Mucosa of descending colon (tissue), 3 donors: ENCODE results near the gene DRG2. TPM values are rescaled to one million over a fixed set of nuclear protein-coding genes. Genes with fewer than 3 reads are reported as not detected.

Source experiments
- ATAC-seq: fragments of 200-7000 bp; cut with Tn5 transposase; one replicate; pipeline ENCODE4 v1.9.1; 2020; ENCODE audit warnings: mild to moderate bottlenecking, moderate library complexity
- DNase-seq, 3 donors: peaks; one replicate each; pipeline ENCODE4 v3.0.0-alpha.2; 2020
- H3K36me3 ChIP-seq: fragments of 200-600 bp; one replicate; pipeline ENCODE4 v1.8.0; 2021; ENCODE audit warnings: low read depth, mild to moderate bottlenecking
- H3K4me1 ChIP-seq: fragments of 200-600 bp; one replicate; pipeline ENCODE4 v1.8.0; 2021; ENCODE audit warnings: low read depth, mild to moderate bottlenecking
- H3K4me3 ChIP-seq: fragments of 200-600 bp; one replicate; pipeline ENCODE4 v1.8.0; 2021; ENCODE audit warnings: mild to moderate bottlenecking
- H3K9me3 ChIP-seq: fragments of 200-600 bp; one replicate; pipeline ENCODE4 v1.8.0; 2021; ENCODE audit warnings: mild to moderate bottlenecking
- CTCF ChIP-seq: fragments of 200-600 bp; IDR thresholded peaks from one replicate; pipeline ENCODE4 v1.8.0; 2022; ENCODE audit warnings: antibody characterized with exemption, mild to moderate bottlenecking
- intact Hi-C, 2 donors: fragments of 100-400 bp; cut with DNase I in 1 of 2; cut with micrococcal nuclease in 1 of 2; formaldehyde crosslinking; loops; one replicate each; pipeline versions ENCODE4 v1.11.0 to v1.11.1; 2022; cut with DNase I, micrococcal nuclease
- total RNA-seq, 3 donors: library from RNA; stranded (reverse); fragmentation: NEBNext Ultra II Directional in 2 of 3; extraction: Animal tissue kit (Norgen Biotek cat#: 25700) in 2 of 3; gene quantifications; one replicate each; pipeline versions ENCODE4 v1.2.1 to v1.2.4, GENCODE V29; 2021 to 2023
- donor health status: DM: no; HTN: no; CAD: no; lungs with moderate emphysema.
- donor health status: DM: no; HTN: no; CAD: no.
- donor health status: DM: no; HTN: yes; CAD: no.

The DRG2 gene
- total RNA-seq, 3 donors from 2014 or later: 28.9 to 32.8 (median 32.6) TPM

GRCh38 chr17:18105595-18105994 is 17.8 kb downstream of the DRG2 start:
- intact Hi-C loops: no loop called here
- ATAC-seq (no peak), DNase-seq (no peak)
- TF ChIP-seq CTCF: no peak
- H3K4me3 ChIP-seq: no peak overlapping the region
- no peaks in the 10 kb centered on the region for H3K36me3 ChIP-seq
- H3K9me3 ChIP-seq: no peaks in the 10 kb centered on the region
- H3K4me1 ChIP-seq: no peaks in the 10 kb centered on the region

- Histone ChIP-seq H3K36me3 (no peaks in the 10 kb centered on the region), H3K4me3 (no peak overlapping the region), H3K4me1 (no peaks in the 10 kb centered on the region), H3K9me3 (no peaks in the 10 kb centered on the region)
- no peak for DNase-seq
- intact Hi-C loops: no loop called here
- no peak for TF ChIP-seq CTCF
- no peak for ATAC-seq
Measured at GRCh38 chr17:18106211-18106610, 18.5 kb downstream of the DRG2 start.

GRCh38 chr17:18107061-18107790 is 19.5 kb downstream of the DRG2 start:
- H3K4me1 ChIP-seq: no peaks in the 10 kb centered on the region
- ATAC-seq (no peak), DNase-seq (no peak)
- no peak overlapping the region for H3K4me3 ChIP-seq
- H3K36me3 ChIP-seq: no peaks in the 10 kb centered on the region
- no peaks in the 10 kb centered on the region for H3K9me3 ChIP-seq
- intact Hi-C loops: no loop called here
- TF ChIP-seq CTCF: no peak

- no peaks in the 10 kb centered on the region for H3K36me3 ChIP-seq
- DNase-seq (no peak), ATAC-seq (no peak)
- no peak overlapping the region for H3K4me3 ChIP-seq
- H3K9me3 ChIP-seq: no peaks in the 10 kb centered on the region
- intact Hi-C loops: no loop called here
- no peak for TF ChIP-seq CTCF
- no peaks in the 10 kb centered on the region for H3K4me1 ChIP-seq
Measured at GRCh38 chr17:18107971-18108370, 20.2 kb downstream of the DRG2 start.

GRCh38 chr17:18108401-18109312 is 20.9 kb downstream of the DRG2 start, which contains the start of gene MYO15A:
Gene MYO15A (plus strand): TSS chr17:18108756. CDS start chr17:18118801, 10,045 bp downstream.
- Histone ChIP-seq H3K36me3 (no peaks in the 10 kb centered on the region), H3K4me3 (no peak within 1 kb of the TSS), H3K9me3 (no peaks in the 10 kb centered on the region), H3K4me1 (no peaks in the 10 kb centered on the region)
- TF ChIP-seq CTCF: no peak
- DNase-seq (no peak), ATAC-seq (no peak)
- intact Hi-C loops: no loop called here
